Measurements from ENCODE around the gene TTC3.

Gene TTC3

GRCh38 chr21:37153196-37153934 lies 80.3 kb downstream of the TTC3 start:
- DNase-seq (ENCODE audit: low read depth) = no peak

GRCh38 chr21:37153935-37154350 lies 80.9 kb downstream of the TTC3 start:
- no peak for DNase-seq (ENCODE audit: low read depth)

GRCh38 chr21:37155186-37155585 lies 82.1 kb downstream of the TTC3 start:
- no peak for DNase-seq (ENCODE audit: low read depth)

- DNase-seq (ENCODE audit: low read depth) = no peak
Measured at GRCh38 chr21:37157938-37158337, 84.9 kb downstream of the TTC3 start.

- no peak for DNase-seq (ENCODE audit: low read depth)
Measured at GRCh38 chr21:37159053-37159776, 86.2 kb downstream of the TTC3 start.

GRCh38 chr21:37159949-37160348 lies 86.9 kb downstream of the TTC3 start:
- no peak for DNase-seq (ENCODE audit: low read depth)

- DNase-seq (ENCODE audit: low read depth) = no peak
Measured at GRCh38 chr21:37164742-37165141, 91.7 kb downstream of the TTC3 start.

- DNase-seq (ENCODE audit: low read depth) = no peak
Measured at GRCh38 chr21:37165586-37165985, 92.5 kb downstream of the TTC3 start.

- DNase-seq (ENCODE audit: low read depth) = no peak
Measured at GRCh38 chr21:37166733-37167132, 93.7 kb downstream of the TTC3 start.

- DNase-seq (ENCODE audit: low read depth) = no peak
Measured at GRCh38 chr21:37168666-37169065, 95.6 kb downstream of the TTC3 start.

GRCh38 chr21:37172646-37173045 lies 99.6 kb downstream of the TTC3 start:
- DNase-seq (ENCODE audit: low read depth) = no peak

GRCh38 chr21:37176716-37177115 lies 103.7 kb downstream of the TTC3 start:
- no peak for DNase-seq (ENCODE audit: low read depth)

GRCh38 chr21:37181059-37181458 lies 108.0 kb downstream of the TTC3 start:
- DNase-seq (ENCODE audit: low read depth) = no peak

GRCh38 chr21:37182222-37182621 lies 109.2 kb downstream of the TTC3 start:
- no peak for DNase-seq (ENCODE audit: low read depth)

- no peak for DNase-seq (ENCODE audit: low read depth)
Measured at GRCh38 chr21:37183749-37184148, 110.7 kb downstream of the TTC3 start.

- no peak for DNase-seq (ENCODE audit: low read depth)
Measured at GRCh38 chr21:37184784-37185593, 111.9 kb downstream of the TTC3 start.

- DNase-seq (ENCODE audit: low read depth) = no peak
Measured at GRCh38 chr21:37186983-37187382, 113.9 kb downstream of the TTC3 start.

GRCh38 chr21:37188825-37189224 lies 115.8 kb downstream of the TTC3 start:
- no peak for DNase-seq (ENCODE audit: low read depth)

GRCh38 chr21:37192019-37192418 lies 119.0 kb downstream of the TTC3 start:
- no peak for DNase-seq (ENCODE audit: low read depth)

GRCh38 chr21:37193006-37193405 lies 120.0 kb downstream of the TTC3 start:
- DNase-seq (ENCODE audit: low read depth) = no peak

- DNase-seq (ENCODE audit: low read depth) = no peak
Measured at GRCh38 chr21:37193676-37194075, 120.6 kb downstream of the TTC3 start.

- DNase-seq (ENCODE audit: low read depth) = no peak
Measured at GRCh38 chr21:37195059-37195458, 122.0 kb downstream of the TTC3 start.

- no peak for DNase-seq (ENCODE audit: low read depth)
Measured at GRCh38 chr21:37195610-37196009, 122.6 kb downstream of the TTC3 start.

Measured in activated T-helper 9 cell treated with anti-CD3 and anti-CD28 coated beads, Interleukin-2, amount 50 U/mL, for 16 hours (primary cell).